ENCODE results near the gene PKD2. TPM values are rescaled to one million over a fixed set of nuclear protein-coding genes. Genes with fewer than 3 reads are reported as not detected.

Gene PKD2
- total and polyA plus RNA-seq, 2 donors (not counting 1 experiment from before 2014, with no cell fraction given) = 1.8 to 5.8 TPM

DNA sequence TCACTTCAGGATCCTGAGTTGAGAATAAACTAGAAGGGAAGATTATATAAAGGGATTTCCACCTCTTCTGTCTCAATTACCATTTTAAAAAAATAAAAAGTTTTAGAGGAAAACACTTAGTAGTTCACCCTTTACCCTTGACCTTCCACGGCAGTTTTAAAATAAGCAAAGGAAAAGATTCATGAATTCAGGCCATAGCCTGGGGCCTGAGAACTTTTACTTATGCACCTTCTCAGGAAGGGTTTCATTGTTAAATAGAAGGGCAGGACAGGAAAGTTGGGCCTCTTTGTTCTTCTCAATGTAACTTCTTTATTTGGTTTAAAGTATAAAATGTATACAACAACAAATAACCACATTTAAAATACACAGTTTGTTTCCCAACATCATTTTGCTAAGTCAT, 54.9 kb downstream of the PKD2 start:
- no peaks in the 10 kb centered on the region for H3K27me3 Mint-ChIP-seq
- Histone ChIP-seq H3K36me3 (replicated peaks in 1 of 2; ENCODE audit: control extremely low read depth in 1 of 2, control insufficient read depth in 1 of 2, extremely low read depth in 1 of 2, insufficient read depth in 2 of 2, low read length in 1 of 2) (peaks cover 3 to 9% of the 10 kb centered on the region in 2 experiments), H3K27ac (ENCODE audit: low read length in 2 of 2) (no peak overlapping the region), H3K9me3 (ENCODE audit: control extremely low read depth in 1 of 3, control insufficient read depth in 2 of 3, insufficient read depth in 1 of 3, low read length in 2 of 3) (no peaks in the 10 kb centered on the region), H3K27me3 (replicated peaks in 1 of 4; ENCODE audit: control extremely low read depth in 1 of 4, control insufficient read depth in 3 of 4, insufficient read depth in 4 of 4, low read length in 3 of 4) (no peaks in the 10 kb centered on the region), H3K79me2 (ENCODE audit: control insufficient read depth, insufficient read depth, low read length) (no peaks in the 10 kb centered on the region), H3K4me1 (ENCODE audit: control insufficient read depth in 2 of 2, insufficient read depth in 2 of 2, low read length in 2 of 2) (no peaks in the 10 kb centered on the region), H3K4me2 (replicated peaks; ENCODE audit: low read depth, low read length, poor library complexity, severe bottlenecking) (no peak overlapping the region), H3K9ac (ENCODE audit: low read length) (no peak overlapping the region), H3K4me3 (ENCODE audit: control extremely low read depth in 1 of 5, extremely low read depth in 1 of 5, insufficient read depth in 1 of 5, low read depth in 2 of 5, low read length in 4 of 5) (no peak overlapping the region), H2AFZ (ENCODE audit: insufficient read depth, low read depth, low read length, poor library complexity, severe bottlenecking) (no peak overlapping the region), H4K20me1 (ENCODE audit: control insufficient read depth, insufficient read depth, low read length, poor library complexity, severe bottlenecking) (no peaks in the 10 kb centered on the region)
- no peaks in the 10 kb centered on the region for H3K9me3 Mint-ChIP-seq (ENCODE audit: insufficient read depth)
- H3K27ac Mint-ChIP-seq = no peak overlapping the region
- ATAC-seq (ENCODE audit: low read depth) (no peak), DNase-seq (no peak)
- intact Hi-C loops (cut with micrococcal nuclease) = no loop called here
- CTCF ChIA-PET = no interaction called here
- TF ChIP-seq, protein P1, sequence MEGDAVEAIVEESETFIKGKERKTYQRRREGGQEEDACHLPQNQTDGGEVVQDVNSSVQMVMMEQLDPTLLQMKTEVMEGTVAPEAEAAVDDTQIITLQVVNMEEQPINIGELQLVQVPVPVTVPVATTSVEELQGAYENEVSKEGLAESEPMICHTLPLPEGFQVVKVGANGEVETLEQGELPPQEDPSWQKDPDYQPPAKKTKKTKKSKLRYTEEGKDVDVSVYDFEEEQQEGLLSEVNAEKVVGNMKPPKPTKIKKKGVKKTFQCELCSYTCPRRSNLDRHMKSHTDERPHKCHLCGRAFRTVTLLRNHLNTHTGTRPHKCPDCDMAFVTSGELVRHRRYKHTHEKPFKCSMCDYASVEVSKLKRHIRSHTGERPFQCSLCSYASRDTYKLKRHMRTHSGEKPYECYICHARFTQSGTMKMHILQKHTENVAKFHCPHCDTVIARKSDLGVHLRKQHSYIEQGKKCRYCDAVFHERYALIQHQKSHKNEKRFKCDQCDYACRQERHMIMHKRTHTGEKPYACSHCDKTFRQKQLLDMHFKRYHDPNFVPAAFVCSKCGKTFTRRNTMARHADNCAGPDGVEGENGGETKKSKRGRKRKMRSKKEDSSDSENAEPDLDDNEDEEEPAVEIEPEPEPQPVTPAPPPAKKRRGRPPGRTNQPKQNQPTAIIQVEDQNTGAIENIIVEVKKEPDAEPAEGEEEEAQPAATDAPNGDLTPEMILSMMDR (IDR thresholded peaks at IDR 0.05) = no peak
- TF ChIP-seq EZH2 (IDR thresholded peaks at IDR 0.05; ENCODE audit: borderline replicate concordance, insufficient read depth, low read depth, low read length, poor library complexity, severe bottlenecking) = no peak
- POLR2A ChIA-PET = no interaction called here
- H3K4me3 Mint-ChIP-seq = no peak overlapping the region
- no peaks in the 10 kb centered on the region for H3K4me1 Mint-ChIP-seq
- no CpG with 5 or more reads among the region's 1 CpG for WGBS (ENCODE audit: insufficient coverage)

DNA sequence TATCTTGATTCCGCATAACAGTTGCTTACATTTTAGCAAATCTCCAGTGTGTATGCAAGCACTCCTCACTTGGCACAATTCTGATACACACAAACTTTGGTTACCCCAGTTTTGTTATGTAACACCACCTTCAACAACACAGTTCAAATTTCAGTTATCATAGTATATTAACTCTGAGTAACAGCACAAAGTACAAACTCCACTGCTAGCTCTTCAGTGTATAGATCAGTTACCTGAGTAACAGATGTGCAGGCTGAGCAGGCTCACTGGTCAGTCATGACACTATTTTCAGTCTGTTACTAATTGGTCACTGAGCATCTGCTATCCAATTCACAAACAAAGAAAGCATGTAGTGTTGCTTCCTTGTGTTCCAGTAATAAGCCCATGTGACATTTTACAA, 55.4 kb downstream of the PKD2 start:
- POLR2A ChIA-PET = no interaction called here
- Histone ChIP-seq H3K4me1 (ENCODE audit: control insufficient read depth in 2 of 2, insufficient read depth in 2 of 2, low read length in 2 of 2) (no peaks in the 10 kb centered on the region), H3K36me3 (replicated peaks in 1 of 2; ENCODE audit: control extremely low read depth in 1 of 2, control insufficient read depth in 1 of 2, extremely low read depth in 1 of 2, insufficient read depth in 2 of 2, low read length in 1 of 2) (peaks cover 3 to 10% of the 10 kb centered on the region in 2 experiments), H3K27me3 (replicated peaks in 1 of 4; ENCODE audit: control extremely low read depth in 1 of 4, control insufficient read depth in 3 of 4, insufficient read depth in 4 of 4, low read length in 3 of 4) (no peaks in the 10 kb centered on the region), H3K79me2 (ENCODE audit: control insufficient read depth, insufficient read depth, low read length) (no peaks in the 10 kb centered on the region), H3K27ac (ENCODE audit: low read length in 2 of 2) (no peak overlapping the region), H2AFZ (ENCODE audit: insufficient read depth, low read depth, low read length, poor library complexity, severe bottlenecking) (no peak overlapping the region), H4K20me1 (ENCODE audit: control insufficient read depth, insufficient read depth, low read length, poor library complexity, severe bottlenecking) (no peaks in the 10 kb centered on the region), H3K4me2 (replicated peaks; ENCODE audit: low read depth, low read length, poor library complexity, severe bottlenecking) (no peak overlapping the region), H3K9me3 (ENCODE audit: control extremely low read depth in 1 of 3, control insufficient read depth in 2 of 3, insufficient read depth in 1 of 3, low read length in 2 of 3) (peaks cover 0 to 3% (median 0%) of the 10 kb centered on the region in 3 donors), H3K4me3 (ENCODE audit: control extremely low read depth in 1 of 5, extremely low read depth in 1 of 5, insufficient read depth in 1 of 5, low read depth in 2 of 5, low read length in 4 of 5) (no peak overlapping the region), H3K9ac (ENCODE audit: low read length) (no peak overlapping the region)
- Mint-ChIP-seq H3K27me3 (no peaks in the 10 kb centered on the region), H3K4me3 (no peak overlapping the region), H3K9me3 (ENCODE audit: insufficient read depth) (no peaks in the 10 kb centered on the region), H3K4me1 (no peaks in the 10 kb centered on the region), H3K27ac (no peak overlapping the region)
- TF ChIP-seq, protein P1 (IDR thresholded peaks at IDR 0.05) = no peak
- TF ChIP-seq EZH2 (IDR thresholded peaks at IDR 0.05; ENCODE audit: borderline replicate concordance, insufficient read depth, low read depth, low read length, poor library complexity, severe bottlenecking) = no peak
- CTCF ChIA-PET = no interaction called here
- DNase-seq = no peak
- intact Hi-C loops (cut with micrococcal nuclease) = no loop called here
- WGBS (ENCODE audit: insufficient coverage) = 100% methylated on average over 1 of the region's 1 CpG
- ATAC-seq (ENCODE audit: low read depth) = no peak
